Fibroblast of pulmonary artery (primary cell): Measurements from ENCODE around the gene ELFN1.

Source experiments
- DNase-seq: peaks from one replicate; pipeline ENCODE4 v3.0.0-alpha.2; 2010; ENCODE audit warnings: low read depth
- H3K4me3 ChIP-seq: replicated peaks from 2 replicates; pipeline ENCODE4 v1.5.1; 2011; ENCODE audit warnings: low read depth, mild to moderate bottlenecking, control low read depth, low read length, moderate library complexity
- TF ChIP-seq, protein P1 (sequence below): IDR thresholded peaks from 2 replicates; pipeline ENCODE4 v1.5.1; 2011; ENCODE audit warnings: mild to moderate bottlenecking, control low read depth, low read length, inconsistent platforms; ENCODE audit errors: missing control alignments

The ELFN1 gene

DNA sequence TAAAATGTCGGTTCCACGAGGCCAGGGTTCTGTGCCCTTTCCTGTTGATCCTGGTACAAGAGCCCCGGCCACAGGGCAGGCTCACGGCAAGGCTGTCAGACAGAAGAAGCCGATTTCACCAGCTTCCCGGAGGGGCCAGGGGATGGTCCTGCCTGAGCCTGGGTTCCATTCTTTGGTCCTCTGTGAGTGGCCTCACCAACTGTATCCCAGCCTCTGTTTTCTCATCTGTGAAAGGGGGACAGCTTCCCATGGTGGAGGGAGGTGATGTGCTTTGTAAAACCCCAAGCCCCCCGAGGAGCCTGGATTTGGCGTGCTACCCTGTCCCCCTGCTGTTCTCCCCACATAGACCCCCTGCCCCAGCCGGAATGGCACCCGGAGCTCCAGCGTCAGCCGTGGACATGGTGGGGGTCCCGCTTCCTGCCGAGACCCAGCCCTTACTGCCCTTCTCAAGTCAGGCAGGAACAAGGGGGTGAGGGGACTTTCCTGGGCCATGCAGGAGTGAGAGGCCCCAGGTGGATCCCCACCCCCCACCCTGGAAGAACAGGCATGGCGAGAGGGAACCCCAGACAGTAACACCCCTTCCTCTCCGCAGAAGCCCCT, 28.3 kb upstream of the ELFN1 start:
- TF ChIP-seq, protein P1, sequence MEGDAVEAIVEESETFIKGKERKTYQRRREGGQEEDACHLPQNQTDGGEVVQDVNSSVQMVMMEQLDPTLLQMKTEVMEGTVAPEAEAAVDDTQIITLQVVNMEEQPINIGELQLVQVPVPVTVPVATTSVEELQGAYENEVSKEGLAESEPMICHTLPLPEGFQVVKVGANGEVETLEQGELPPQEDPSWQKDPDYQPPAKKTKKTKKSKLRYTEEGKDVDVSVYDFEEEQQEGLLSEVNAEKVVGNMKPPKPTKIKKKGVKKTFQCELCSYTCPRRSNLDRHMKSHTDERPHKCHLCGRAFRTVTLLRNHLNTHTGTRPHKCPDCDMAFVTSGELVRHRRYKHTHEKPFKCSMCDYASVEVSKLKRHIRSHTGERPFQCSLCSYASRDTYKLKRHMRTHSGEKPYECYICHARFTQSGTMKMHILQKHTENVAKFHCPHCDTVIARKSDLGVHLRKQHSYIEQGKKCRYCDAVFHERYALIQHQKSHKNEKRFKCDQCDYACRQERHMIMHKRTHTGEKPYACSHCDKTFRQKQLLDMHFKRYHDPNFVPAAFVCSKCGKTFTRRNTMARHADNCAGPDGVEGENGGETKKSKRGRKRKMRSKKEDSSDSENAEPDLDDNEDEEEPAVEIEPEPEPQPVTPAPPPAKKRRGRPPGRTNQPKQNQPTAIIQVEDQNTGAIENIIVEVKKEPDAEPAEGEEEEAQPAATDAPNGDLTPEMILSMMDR = no peak
- DNase-seq = no peak
- no peak overlapping the region for H3K4me3 ChIP-seq

DNA sequence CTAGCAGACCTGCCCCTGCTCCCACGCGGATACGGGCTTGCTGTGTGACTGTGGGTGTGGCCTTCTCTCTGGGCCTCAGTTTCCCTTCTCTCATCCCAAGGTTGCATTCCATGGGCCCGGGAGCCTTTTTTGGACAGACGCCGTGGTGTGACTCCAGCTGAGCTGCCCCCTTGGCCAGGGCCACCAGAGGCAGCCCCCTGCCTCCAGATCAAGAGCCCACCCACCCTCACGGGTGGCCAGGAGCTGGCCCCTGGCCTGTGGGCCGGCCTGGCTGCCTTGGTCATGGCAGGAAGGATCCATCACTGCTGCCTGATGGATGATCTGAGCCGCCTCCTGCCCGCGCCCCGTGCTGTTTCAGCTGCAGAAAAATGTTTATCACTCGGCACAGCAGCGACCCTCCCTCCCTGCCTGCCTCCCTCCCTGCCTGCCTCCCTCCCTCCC, 27.8 kb upstream of the ELFN1 start:
- H3K4me3 ChIP-seq = no peak overlapping the region
- DNase-seq = no peak
- TF ChIP-seq, protein P1 = no peak

DNA sequence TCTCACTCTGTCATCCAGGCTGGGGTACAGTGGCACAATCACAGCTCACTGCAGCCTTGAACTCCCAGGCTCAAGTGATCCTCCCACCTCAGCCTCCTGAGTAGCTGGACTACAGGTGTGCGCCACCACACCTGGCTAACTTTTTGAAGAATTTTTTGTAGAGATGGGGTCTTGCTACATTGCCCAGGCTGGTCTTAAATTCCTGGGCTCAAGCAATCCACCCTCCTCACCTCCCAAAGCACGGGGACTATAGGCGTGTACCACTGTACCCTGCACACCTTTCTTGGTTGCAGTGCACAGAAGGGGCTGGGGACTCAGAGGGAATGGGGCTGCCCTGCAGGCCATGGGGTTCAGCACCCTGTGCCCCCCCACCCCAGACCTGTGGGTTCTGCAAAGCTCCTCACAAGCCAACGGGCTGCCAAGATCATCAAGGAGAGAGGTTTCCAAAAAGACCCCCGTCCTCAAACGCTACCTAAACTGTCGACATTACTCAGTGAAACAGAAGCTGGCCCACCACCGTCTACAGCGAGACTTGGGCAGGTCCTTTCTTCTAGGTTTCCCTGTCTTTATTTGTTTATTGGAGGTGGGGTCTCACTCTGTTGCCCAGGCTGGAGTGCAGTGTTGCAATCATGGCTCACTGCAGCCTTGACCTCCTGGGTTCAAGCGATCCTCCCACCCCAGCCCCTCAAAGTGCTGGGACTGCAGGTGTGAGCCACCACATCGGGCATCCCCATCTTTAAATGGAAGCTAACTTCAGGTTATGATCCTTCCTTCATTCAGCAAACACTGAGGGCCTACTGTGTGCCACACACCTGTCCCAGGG, 26.6 kb upstream of the ELFN1 start:
- TF ChIP-seq, protein P1 = no peak
- no peak for DNase-seq

DNA sequence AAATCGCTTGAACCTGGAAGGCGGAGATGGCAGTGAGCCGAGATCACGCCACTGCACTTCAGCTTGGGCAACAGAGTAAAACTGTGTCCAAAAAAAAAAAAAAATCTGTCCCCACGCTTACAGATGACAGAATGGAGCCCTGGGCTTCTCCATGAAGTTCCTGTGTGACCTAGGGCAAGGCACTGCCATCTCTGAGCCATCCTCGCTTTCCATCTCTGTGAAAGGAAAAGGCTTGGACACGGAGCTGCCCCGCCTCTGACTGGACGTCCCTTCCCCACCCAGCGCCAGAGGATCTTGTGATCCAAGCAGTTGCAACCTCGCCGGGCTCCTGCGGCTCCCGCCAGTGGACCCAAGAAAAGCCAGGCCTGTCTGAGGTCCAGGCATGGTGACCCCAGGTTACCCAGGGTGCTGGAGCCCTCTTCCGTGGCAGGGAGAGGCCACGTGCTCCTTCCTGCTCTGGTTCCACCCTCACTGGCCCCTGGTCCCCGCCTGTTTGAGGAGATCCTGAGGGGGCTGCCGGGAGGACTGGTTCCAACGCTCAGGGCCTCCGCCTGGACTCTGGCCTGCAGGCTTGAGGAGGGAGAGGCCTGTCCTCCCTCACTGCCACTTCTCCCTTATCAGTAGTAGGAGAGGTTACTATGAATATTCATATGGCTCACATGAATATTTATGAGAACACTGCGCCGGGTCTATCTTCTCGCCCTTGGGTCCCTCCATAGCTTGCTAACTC, 25.6 kb upstream of the ELFN1 start:
- no peak overlapping the region for H3K4me3 ChIP-seq
- DNase-seq = no peak
- TF ChIP-seq, protein P1 = no peak

More for the DNA sequence above, 26.6 kb upstream of the ELFN1 start:
- no peak overlapping the region for H3K4me3 ChIP-seq

DNA sequence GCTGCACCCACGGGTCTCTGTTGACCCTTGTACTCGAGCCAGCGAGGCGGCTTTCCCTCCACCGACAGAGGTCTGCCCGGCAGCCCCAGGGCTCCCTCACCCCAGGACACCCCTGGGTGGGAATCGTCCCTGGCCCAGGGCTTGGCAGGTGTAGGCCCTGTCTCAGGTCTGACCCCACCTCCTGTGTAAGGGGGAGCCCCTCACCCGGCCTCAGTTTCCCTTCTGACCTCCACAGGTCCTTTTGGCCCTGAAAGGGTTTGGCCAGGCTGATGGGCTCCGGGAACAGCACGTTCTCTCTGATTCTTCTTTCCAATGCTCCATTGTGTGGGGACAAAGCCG, 25.0 kb upstream of the ELFN1 start:
- TF ChIP-seq, protein P1 = no peak
- H3K4me3 ChIP-seq = no peak overlapping the region
- DNase-seq = no peak

DNA sequence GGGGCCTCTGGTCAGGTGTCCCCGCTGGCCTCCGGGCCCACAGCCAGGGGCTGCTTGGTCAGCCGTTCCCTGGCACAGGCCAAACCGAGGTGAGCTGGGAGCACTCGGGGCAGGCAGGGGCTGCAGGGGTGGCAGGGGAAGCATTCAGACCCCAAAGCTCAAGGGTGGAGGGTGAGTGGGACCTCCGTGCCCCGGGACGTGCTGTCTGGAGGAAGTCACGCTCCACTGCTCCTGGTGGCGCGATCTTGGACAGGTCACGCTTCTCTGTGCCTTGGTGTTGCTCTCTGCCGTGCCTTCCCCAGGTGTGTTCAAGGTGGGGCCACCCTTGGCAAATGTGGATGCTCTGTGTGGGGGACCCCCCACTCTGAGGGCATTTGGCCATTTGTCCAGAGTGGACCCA, 24.6 kb upstream of the ELFN1 start:
- H3K4me3 ChIP-seq = no peak overlapping the region
- TF ChIP-seq, protein P1 = no peak
- no peak for DNase-seq
